Measurements from ENCODE around the gene NAV2.

DNA sequence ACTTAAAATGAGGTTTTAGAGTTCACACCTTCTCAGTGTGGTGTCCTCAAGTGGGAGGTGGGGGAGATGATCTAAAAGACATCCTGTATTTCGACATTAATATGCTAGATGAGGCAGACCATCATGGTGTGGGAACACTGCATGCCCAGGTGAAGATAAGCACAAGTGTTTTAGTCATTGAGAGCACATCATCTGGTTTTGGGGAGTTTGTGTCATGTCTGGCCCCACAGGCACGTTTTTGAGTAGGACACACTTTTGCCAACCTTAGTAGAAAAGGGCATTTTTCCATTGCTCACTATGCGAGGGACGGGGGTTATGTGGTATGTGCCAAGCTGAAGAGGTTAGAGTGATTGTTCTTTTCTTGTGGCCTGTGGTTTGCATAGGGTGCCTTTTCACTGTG is 258.3 kb downstream of the NAV2 start:
- TF ChIP-seq, protein P1, sequence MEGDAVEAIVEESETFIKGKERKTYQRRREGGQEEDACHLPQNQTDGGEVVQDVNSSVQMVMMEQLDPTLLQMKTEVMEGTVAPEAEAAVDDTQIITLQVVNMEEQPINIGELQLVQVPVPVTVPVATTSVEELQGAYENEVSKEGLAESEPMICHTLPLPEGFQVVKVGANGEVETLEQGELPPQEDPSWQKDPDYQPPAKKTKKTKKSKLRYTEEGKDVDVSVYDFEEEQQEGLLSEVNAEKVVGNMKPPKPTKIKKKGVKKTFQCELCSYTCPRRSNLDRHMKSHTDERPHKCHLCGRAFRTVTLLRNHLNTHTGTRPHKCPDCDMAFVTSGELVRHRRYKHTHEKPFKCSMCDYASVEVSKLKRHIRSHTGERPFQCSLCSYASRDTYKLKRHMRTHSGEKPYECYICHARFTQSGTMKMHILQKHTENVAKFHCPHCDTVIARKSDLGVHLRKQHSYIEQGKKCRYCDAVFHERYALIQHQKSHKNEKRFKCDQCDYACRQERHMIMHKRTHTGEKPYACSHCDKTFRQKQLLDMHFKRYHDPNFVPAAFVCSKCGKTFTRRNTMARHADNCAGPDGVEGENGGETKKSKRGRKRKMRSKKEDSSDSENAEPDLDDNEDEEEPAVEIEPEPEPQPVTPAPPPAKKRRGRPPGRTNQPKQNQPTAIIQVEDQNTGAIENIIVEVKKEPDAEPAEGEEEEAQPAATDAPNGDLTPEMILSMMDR (IDR thresholded peaks at IDR 0.05), result no peak
- no peak for TF ChIP-seq POLR2A (IDR thresholded peaks at IDR 0.05)
